HFF-Myc (cell line): ENCODE results near the gene GTPBP3.

ENCODE experiments used
- DNase-seq: peaks from one replicate; pipeline ENCODE4 v3.0.0-alpha.2; 2011; ENCODE audit warnings: low read depth; ENCODE audit errors: extremely low read depth
- H3K4me3 ChIP-seq: replicated peaks from 2 replicates; pipeline ENCODE4 v1.5.1; 2011; ENCODE audit warnings: low read depth, mild to moderate bottlenecking, control low read depth, low read length
- CTCF ChIP-seq: IDR thresholded peaks from 2 replicates; pipeline ENCODE4 v1.5.1; 2012; ENCODE audit warnings: mild to moderate bottlenecking, low read depth, low read length, control low read depth; ENCODE audit errors: missing control alignments

The GTPBP3 gene

GRCh38 chr19:17321655-17322489, 15.5 kb upstream of the GTPBP3 start:
- TF ChIP-seq CTCF = no peak
- no peak for DNase-seq
- no peak overlapping the region for H3K4me3 ChIP-seq

GRCh38 chr19:17322854-17323253, 14.5 kb upstream of the GTPBP3 start:
- H3K4me3 ChIP-seq = no peak overlapping the region
- no peak for TF ChIP-seq CTCF
- no peak for DNase-seq

GRCh38 chr19:17323300-17323963, 13.9 kb upstream of the GTPBP3 start:
- H3K4me3 ChIP-seq = no peak overlapping the region
- no peak for DNase-seq
- no peak for TF ChIP-seq CTCF

- no peak for TF ChIP-seq CTCF
- DNase-seq = no peak
- no peak overlapping the region for H3K4me3 ChIP-seq
Measured at GRCh38 chr19:17323964-17324332, 13.4 kb upstream of the GTPBP3 start.

- H3K4me3 ChIP-seq = no peak overlapping the region
- TF ChIP-seq CTCF = no peak
- no peak for DNase-seq
Measured at GRCh38 chr19:17324357-17325114, 12.8 kb upstream of the GTPBP3 start.

- TF ChIP-seq CTCF = no peak
- DNase-seq = no peak
- H3K4me3 ChIP-seq = no peak overlapping the region
Measured at GRCh38 chr19:17325133-17325532, 12.2 kb upstream of the GTPBP3 start.
